Placental pericyte (primary cell): ENCODE data around the gene WHRN. TPM values are rescaled to one million over a fixed set of nuclear protein-coding genes. Genes with fewer than 3 reads are reported as not detected.

Experiments used
- small RNA-seq: library from RNA; depleted of rRNA; stranded (forward); fragments of <200 nt; gene quantifications from one replicate; pipeline ENCODE3, GENCODE V24; 2012; ENCODE audit warnings: low replicate concordance
- total RNA-seq: library from RNA; depleted of rRNA; stranded (reverse); fragments of >200 nt; gene quantifications from 2 replicates; pipeline ENCODE4 v1.2.3, GENCODE V29; 2012

Gene WHRN
- total RNA-seq: 1.3 and 3.4 TPM in 2 replicates

DNA sequence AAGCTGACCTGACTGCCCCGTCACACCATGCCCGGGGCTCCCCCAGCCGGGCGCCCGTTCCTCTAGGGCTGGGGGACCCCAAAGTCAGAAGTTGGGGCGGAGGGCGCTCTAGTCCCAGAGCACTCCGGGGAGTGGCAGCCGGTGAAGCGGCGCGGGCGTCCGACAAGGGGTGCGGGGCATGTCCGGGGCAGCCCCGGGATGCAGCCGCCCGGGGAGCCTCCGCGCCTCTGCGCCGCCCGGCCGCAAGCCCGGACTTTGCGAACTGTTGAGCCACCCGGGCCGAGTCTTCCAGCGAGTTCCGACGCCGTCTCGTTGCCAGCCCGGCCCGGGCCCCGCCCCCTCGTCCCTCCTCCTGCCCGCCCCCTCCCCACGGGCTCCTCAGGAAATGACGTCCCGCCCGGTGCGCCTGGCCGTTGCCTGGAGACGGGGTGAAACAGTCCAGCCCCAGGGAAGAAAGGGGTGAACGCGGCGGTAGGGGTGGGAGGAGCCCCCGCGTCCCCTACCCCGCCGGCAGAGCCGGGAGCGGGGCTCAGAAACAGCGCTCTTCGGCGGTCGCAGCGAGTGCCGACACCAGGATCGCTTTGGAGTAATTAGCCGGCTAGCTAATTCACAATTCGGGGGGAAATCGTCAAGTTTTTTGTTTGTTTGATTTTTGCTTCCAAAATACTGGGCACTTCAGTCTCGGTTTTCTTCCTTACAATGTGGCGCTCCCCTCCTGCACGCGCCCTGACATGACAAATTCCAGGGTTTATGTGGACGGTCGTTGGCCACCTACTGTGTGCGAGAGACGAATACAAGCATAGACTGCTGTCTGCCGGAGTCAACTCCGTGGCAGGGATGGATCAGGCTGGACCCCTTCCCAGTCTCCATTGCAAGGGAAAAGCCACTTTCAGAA lies at the start of gene WHRN:
Gene WHRN (minus strand): TSS at position 287 of the 895 bp plus-strand sequence. CDS start 672 bp downstream, outside the sequence.

DNA sequence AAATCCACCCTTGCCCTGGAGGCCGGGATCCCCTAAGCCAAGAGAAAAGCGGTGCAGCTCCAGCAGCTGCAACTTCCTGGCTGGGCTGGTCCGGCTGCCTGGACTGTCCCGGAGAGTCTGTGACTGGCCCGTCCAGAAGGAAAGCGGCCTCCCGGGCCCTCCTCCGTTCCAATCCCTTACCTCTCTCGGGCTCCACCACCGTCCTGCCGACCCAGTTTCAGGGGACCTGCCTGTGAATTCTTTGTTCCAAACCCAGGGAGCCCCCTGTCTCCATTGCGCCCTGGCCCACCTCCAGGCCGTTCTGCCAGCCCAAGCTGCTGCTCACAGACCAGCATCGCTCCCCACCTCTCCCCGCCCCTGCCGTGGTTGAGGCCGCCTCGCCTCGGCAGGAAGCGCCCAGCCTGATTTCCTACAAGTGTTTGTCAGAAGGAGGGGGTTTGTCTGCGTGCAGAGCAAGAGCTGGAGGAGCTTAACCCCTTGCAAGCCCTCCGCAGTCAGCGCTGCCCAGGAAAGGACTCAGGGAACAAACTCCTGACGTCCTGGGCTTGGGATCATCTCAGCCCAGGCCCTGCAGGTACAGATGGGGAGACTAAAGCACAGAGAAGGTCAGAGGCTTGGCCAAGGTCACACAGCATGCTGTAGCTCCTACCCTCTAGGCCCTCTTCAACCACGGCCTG lies 117.5 kb downstream of the WHRN start, which contains the start of gene AKNA:
Gene AKNA (minus strand): TSS at position 303 of the 677 bp plus-strand sequence. CDS start 6,649 bp downstream, outside the sequence.

Small RNAs within 50 kb of the gene (small RNA-seq; reads per million reads assigned to genes)
- not detected for gene AL138895.2

Other genes starting within 250 kb of the WHRN start
- not detected in 2 replicates for gene ORM1, start 182.4 kb downstream of the WHRN start, total RNA-seq
- gene ORM2, start 175.6 kb downstream of the WHRN start, total RNA-seq: not detected in 2 replicates
- gene AKNA, start 117.5 kb downstream of the WHRN start, total RNA-seq: 12.9 and 26.7 TPM in 2 replicates
- gene ATP6V1G1, start 82.3 kb upstream of the WHRN start, total RNA-seq: 140 and 211 TPM in 2 replicates
- 8.7 and 17.3 TPM in 2 replicates for gene TMEM268, start 105.8 kb upstream of the WHRN start, total RNA-seq
- not detected in 2 replicates for gene TEX53, start 152.3 kb upstream of the WHRN start, total RNA-seq
- not detected in 2 replicates for gene TEX48, start 176.7 kb upstream of the WHRN start, total RNA-seq